Measurements from ENCODE around the gene GPR55.
A peak's percentile ranks its signal among the peaks of the same experiment; 100 is the strongest.

GPR55 gene

GRCh38 chr2:230872968-230873660 is 51.9 kb downstream of the GPR55 start:
- Histone ChIP-seq H3K4me1 (peaks cover 22% of the 10 kb centered on the region), H3K27me3 (ENCODE audit: control insufficient read depth, insufficient read depth, low read length) (no peaks in the 10 kb centered on the region), H3K4me2 (ENCODE audit: low read length) (no peak overlapping the region), H2AFZ (no peak overlapping the region), H3K36me3 (ENCODE audit: control insufficient read depth, insufficient read depth, low read length) (no peaks in the 10 kb centered on the region), H3K9ac (no peak overlapping the region), H3K9me3 (ENCODE audit: control insufficient read depth, low read length) (no peaks in the 10 kb centered on the region), H3K27ac (no peak overlapping the region), H3K4me3 (ENCODE audit: low read depth, low read length) (no peak overlapping the region), H3K79me2 (peaks cover 8% of the 10 kb centered on the region)
- TF ChIP-seq, protein P1, sequence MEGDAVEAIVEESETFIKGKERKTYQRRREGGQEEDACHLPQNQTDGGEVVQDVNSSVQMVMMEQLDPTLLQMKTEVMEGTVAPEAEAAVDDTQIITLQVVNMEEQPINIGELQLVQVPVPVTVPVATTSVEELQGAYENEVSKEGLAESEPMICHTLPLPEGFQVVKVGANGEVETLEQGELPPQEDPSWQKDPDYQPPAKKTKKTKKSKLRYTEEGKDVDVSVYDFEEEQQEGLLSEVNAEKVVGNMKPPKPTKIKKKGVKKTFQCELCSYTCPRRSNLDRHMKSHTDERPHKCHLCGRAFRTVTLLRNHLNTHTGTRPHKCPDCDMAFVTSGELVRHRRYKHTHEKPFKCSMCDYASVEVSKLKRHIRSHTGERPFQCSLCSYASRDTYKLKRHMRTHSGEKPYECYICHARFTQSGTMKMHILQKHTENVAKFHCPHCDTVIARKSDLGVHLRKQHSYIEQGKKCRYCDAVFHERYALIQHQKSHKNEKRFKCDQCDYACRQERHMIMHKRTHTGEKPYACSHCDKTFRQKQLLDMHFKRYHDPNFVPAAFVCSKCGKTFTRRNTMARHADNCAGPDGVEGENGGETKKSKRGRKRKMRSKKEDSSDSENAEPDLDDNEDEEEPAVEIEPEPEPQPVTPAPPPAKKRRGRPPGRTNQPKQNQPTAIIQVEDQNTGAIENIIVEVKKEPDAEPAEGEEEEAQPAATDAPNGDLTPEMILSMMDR (IDR thresholded peaks at IDR 0.05): no peak

GRCh38 chr2:230872151-230872967 is 52.7 kb downstream of the GPR55 start:
- Histone ChIP-seq H3K4me2 (ENCODE audit: low read length) (no peak overlapping the region), H3K27ac (no peak overlapping the region), H3K4me3 (ENCODE audit: low read depth, low read length) (no peak overlapping the region), H3K27me3 (ENCODE audit: control insufficient read depth, insufficient read depth, low read length) (no peaks in the 10 kb centered on the region), H3K9ac (no peak overlapping the region), H2AFZ (no peak overlapping the region), H3K79me2 (peaks cover 8% of the 10 kb centered on the region), H3K36me3 (ENCODE audit: control insufficient read depth, insufficient read depth, low read length) (no peaks in the 10 kb centered on the region), H3K4me1 (peaks cover 22% of the 10 kb centered on the region), H3K9me3 (ENCODE audit: control insufficient read depth, low read length) (no peaks in the 10 kb centered on the region)
- TF ChIP-seq, protein P1 (IDR thresholded peaks at IDR 0.05): no peak

- no peak overlapping the region for H2AFZ ChIP-seq
- no peak overlapping the region for H3K4me3 ChIP-seq (ENCODE audit: low read depth, low read length)
- no peak overlapping the region for H3K9ac ChIP-seq
- TF ChIP-seq, protein P1 (IDR thresholded peaks at IDR 0.05): no peak
- no peaks in the 10 kb centered on the region for H3K36me3 ChIP-seq (ENCODE audit: control insufficient read depth, insufficient read depth, low read length)
- H3K27ac ChIP-seq: peak overlapping the region; percentile 85
- peaks cover 8% of the 10 kb centered on the region for H3K79me2 ChIP-seq
- H3K4me1 ChIP-seq: peaks cover 28% of the 10 kb centered on the region
- H3K4me2 ChIP-seq (ENCODE audit: low read length): no peak overlapping the region
- no peaks in the 10 kb centered on the region for H3K27me3 ChIP-seq (ENCODE audit: control insufficient read depth, insufficient read depth, low read length)
- no peaks in the 10 kb centered on the region for H3K9me3 ChIP-seq (ENCODE audit: control insufficient read depth, low read length)
Measured at GRCh38 chr2:230871361-230872150, 53.5 kb downstream of the GPR55 start.

GRCh38 chr2:230870544-230871360 is 54.3 kb downstream of the GPR55 start:
- peak overlapping the region; percentile 24 for H3K9ac ChIP-seq
- TF ChIP-seq, protein P1 (IDR thresholded peaks at IDR 0.05): no peak

More at GRCh38 chr2:230870544-230871360, 54.3 kb downstream of the GPR55 start:
- Histone ChIP-seq H3K4me2 (ENCODE audit: low read length) (peak overlapping the region; percentile 32), H3K4me1 (peaks cover 33% of the 10 kb centered on the region), H3K4me3 (ENCODE audit: low read depth, low read length) (no peak overlapping the region), H2AFZ (peak overlapping the region; percentile 61), H3K9me3 (ENCODE audit: control insufficient read depth, low read length) (no peaks in the 10 kb centered on the region), H3K79me2 (peaks cover 8% of the 10 kb centered on the region), H3K36me3 (ENCODE audit: control insufficient read depth, insufficient read depth, low read length) (no peaks in the 10 kb centered on the region), H3K27me3 (ENCODE audit: control insufficient read depth, insufficient read depth, low read length) (no peaks in the 10 kb centered on the region), H3K27ac (peak overlapping the region; percentile 85)

Data from parathyroid adenoma (tissue), 2 donors.